KBM-7 (cell line): ENCODE results near the gene KNTC1.
"Not testable (repeated sequence)": the region's sequence is repeated elsewhere in the genome, so short reads cannot be mapped to it uniquely, and the experiment has no call there.

ENCODE experiments used
- DNase-seq: peaks from one replicate; pipeline ENCODE4 v3.0.0-alpha.2; 2015
- in situ Hi-C: fragments of 300-500 bp; cut with MboI; formaldehyde crosslinking; loops from 2 replicates; pipeline ENCODE4 v1.14.3; 2020; ENCODE audit warnings: low sequenced_read_pairs, low pct_unique_long_range_greater_than_20kb, mixed read lengths

The KNTC1 gene

DNA sequence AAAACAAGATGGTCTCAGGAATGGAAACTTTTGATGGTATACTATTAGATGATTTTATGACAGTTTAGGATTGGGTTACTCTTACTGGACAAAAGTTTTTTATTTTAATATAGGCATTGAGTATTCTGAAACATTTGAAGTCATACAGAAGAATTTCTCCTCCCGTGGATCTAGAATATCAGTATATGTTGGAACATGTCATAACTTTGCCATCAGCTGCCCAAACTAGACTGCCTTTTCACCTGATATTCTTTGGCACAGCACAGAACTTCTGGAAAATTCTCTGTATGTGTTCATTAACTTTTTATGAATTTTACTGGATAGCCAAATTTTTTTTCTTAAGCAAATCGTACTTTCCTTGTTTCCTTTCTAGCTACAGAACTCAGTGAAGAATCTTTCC lies 75.4 kb downstream of the KNTC1 start:
- in situ Hi-C loops: no loop called here
- DNase-seq: no peak

GRCh38 chr12:122604993-122605392 lies 77.9 kb downstream of the KNTC1 start:
- in situ Hi-C loops: no loop called here
- DNase-seq: no peak

- in situ Hi-C loops: no loop called here
- no peak for DNase-seq
Measured at GRCh38 chr12:122609732-122610131, 82.7 kb downstream of the KNTC1 start.

GRCh38 chr12:122610207-122610606 lies 83.2 kb downstream of the KNTC1 start:
- in situ Hi-C loops: no loop called here

DNA sequence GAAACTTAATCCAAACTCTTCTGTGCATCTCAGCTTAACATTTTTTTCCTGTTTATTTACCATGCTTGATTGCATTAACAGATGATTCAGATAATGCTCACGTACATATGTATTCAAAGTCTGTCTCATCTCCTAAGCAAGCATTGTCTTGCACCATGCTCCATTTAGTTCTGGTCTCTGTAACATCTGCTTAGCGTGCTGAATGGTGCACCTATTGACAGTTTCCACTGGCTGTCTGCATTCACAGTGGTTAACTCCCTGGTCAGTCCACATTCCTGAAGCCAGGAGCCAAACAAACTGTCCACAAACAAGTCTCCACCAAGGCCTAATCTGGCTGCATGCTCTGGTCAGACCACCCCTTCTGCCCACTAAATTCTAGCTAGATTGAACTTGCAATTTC lies 83.9 kb downstream of the KNTC1 start:
- DNase-seq: no peak
- in situ Hi-C loops: no loop called here

More at GRCh38 chr12:122610207-122610606, 83.2 kb downstream of the KNTC1 start:
- no peak for DNase-seq

DNA sequence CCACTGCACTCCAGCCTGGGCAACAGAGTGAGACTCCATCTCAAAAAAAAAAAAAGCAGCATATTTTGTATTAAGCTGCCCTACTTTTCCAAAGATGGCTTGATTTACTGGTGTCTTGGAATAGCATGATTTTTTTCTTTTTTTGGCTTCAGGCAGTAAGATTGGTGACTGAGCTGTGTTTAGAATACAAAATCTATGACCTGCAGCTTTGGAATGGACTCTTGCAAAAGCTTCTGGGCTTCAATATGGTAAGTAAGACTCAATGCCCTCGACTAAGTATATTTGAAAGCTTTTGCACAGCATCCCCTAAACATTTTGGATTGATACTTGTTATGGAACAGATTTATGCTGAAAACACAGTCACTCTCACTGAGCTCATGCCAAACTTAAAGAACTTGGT lies 87.8 kb downstream of the KNTC1 start:
- DNase-seq: no peak
- in situ Hi-C loops: no loop called here

- in situ Hi-C loops: no loop called here
- no peak for DNase-seq
Measured at GRCh38 chr12:122615780-122616179, 88.7 kb downstream of the KNTC1 start.

DNA sequence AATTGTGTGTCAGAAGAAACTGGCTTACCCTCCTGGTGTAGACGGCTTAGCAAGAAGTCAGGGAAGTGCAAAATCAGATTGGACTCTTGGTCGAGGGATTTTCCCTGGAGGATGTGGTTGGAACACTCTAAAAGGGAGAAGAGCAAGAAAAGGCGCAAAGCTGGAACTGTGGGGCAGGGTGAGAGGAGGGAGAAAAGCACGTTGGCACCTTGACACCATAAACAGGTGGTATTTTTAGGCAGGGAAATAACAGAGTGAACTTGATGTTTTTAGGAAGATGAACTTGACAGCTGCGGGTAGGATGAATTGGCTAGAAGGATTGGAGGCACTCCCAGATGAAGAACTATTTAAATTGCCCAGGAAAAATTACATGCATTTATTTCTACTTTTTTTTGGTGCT lies 108.4 kb downstream of the KNTC1 start:
- DNase-seq: no peak
- in situ Hi-C loops: loop anchor here (25.0 kb wide), 1 partner anchor 102 kb away; the partner anchor contains the start of gene HCAR1

GRCh38 chr12:122643207-122643805 lies 116.3 kb downstream of the KNTC1 start:
- no peak for DNase-seq
- in situ Hi-C loops: loop anchor here (25.0 kb wide), 1 partner anchor 94 kb away; the partner anchor contains the start of gene HCAR1

GRCh38 chr12:122646517-122647217 lies 119.6 kb downstream of the KNTC1 start:
- DNase-seq: peak; percentile 96

GRCh38 chr12:122651520-122652224 lies 124.6 kb downstream of the KNTC1 start:
- in situ Hi-C loops: no loop called here
- no peak for DNase-seq

More at GRCh38 chr12:122646517-122647217, 119.6 kb downstream of the KNTC1 start:
- in situ Hi-C loops: loop anchor here (25.0 kb wide), 1 partner anchor 91 kb away; the partner anchor contains the start of gene HCAR1

DNA sequence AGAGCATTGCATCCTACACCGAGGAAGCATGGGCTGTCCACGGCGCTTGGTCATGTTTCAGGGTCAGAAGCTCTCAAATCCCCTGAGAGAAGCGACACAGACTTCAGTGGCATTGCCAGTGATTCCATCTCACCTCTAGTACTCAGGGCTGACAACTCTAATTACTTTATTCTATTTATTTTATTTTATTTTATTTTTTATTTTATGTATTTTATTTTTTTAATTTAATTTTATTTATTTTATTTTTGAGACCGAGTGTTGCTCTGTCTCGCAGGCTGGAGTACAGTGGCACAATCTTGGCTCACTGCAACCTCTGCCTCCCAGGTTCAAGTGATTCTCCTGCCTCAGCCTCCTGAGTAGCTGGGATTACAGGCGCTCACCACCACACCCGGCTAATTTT lies 126.2 kb downstream of the KNTC1 start:
- DNase-seq, in situ Hi-C loops: not testable (repeated sequence)

DNA sequence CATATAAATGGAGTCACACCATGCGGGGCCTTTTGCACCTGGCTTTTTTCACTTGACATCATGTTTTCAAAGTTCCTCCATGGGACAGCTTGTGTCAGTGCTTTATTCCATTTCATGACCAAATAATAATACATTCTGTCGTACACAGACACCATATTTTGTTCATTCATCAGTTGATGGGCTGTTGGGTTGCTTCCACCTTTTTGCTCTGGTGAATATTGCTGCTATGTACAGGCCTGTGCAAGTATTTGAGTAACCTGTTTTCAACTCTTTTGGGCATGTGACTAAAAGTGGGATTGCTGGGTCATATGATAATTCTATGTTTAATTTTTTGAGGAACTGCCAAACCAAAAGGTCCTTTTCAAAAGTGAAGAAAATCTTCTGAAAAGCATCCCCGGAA lies 129.2 kb downstream of the KNTC1 start:
- in situ Hi-C loops: no loop called here

DNA sequence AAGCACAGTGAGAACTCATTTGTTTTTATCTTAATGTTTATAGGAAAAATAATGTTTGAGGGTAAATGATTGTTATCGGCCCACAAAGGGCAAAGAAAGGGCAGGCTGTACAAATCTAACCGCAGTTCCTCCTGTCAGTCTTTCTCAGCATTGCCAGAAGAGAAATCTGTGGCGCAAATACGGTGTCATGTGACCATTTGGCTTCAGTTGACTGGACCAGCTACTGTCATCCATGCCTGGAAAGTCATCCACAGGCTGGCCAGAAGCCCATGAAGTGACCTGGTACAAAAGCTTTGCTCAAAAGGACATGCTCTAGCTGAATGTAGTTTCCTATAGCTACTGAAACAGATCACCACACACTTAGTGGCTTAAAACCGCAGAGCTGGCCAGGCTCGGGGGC lies 132.5 kb downstream of the KNTC1 start:
- DNase-seq: peak; percentile 8
- in situ Hi-C loops: no loop called here

More for the DNA sequence above, 129.2 kb downstream of the KNTC1 start:
- DNase-seq: no peak

GRCh38 chr12:122661246-122661645 lies 134.2 kb downstream of the KNTC1 start:
- no peak for DNase-seq
- in situ Hi-C loops: no loop called here

DNA sequence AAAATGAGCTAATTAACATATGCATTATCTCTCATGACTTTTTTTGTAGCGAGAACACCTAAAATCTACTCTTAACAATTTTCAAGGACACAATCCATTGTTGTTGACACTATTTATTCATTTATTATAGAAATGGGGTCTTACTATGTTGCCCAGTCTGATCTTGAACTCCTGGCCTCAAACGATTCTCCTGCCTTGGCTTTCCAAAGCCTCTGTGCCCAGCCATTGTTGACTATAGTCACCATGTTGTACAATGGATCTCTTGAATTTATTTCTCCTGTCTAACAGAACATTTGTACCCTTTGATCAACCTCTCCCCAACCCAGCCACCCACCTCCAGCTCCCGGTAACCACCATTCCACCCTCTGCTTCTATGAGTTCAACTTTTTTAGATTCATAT lies 134.9 kb downstream of the KNTC1 start:
- in situ Hi-C loops: no loop called here

GRCh38 chr12:122665349-122665748 lies 138.3 kb downstream of the KNTC1 start:
- DNase-seq: no peak
- in situ Hi-C loops: no loop called here

More for the DNA sequence above, 134.9 kb downstream of the KNTC1 start:
- no peak for DNase-seq

GRCh38 chr12:122665759-122666158 lies 138.7 kb downstream of the KNTC1 start:
- DNase-seq: no peak
- in situ Hi-C loops: no loop called here

DNA sequence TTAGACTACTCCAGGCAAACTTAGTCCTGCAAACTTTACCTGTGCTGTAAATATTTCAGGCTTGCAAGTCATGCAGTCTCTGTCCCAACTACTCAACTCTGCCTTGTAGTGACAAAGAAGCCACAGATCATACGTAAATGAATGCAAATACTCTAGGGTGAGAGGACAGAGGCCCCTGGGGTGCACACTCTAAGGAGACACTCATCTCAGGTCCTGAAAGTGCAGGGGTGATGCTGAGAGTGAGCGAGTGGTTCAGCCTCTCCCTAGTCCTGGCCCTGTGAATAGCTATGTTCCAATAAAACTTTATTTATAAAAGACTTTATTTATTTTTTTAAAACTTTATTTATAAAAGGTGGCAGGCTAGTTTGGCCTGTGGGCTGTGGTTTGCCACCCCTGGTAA lies 141.2 kb downstream of the KNTC1 start:
- in situ Hi-C loops: no loop called here
- no peak for DNase-seq
